Measurements from ENCODE around the gene SEPTIN7. TPM values are rescaled to one million over a fixed set of nuclear protein-coding genes. Genes with fewer than 3 reads are reported as not detected.

The SEPTIN7 gene
- total RNA-seq, 1 experiment from 2014 or later, result 295 TPM

DNA sequence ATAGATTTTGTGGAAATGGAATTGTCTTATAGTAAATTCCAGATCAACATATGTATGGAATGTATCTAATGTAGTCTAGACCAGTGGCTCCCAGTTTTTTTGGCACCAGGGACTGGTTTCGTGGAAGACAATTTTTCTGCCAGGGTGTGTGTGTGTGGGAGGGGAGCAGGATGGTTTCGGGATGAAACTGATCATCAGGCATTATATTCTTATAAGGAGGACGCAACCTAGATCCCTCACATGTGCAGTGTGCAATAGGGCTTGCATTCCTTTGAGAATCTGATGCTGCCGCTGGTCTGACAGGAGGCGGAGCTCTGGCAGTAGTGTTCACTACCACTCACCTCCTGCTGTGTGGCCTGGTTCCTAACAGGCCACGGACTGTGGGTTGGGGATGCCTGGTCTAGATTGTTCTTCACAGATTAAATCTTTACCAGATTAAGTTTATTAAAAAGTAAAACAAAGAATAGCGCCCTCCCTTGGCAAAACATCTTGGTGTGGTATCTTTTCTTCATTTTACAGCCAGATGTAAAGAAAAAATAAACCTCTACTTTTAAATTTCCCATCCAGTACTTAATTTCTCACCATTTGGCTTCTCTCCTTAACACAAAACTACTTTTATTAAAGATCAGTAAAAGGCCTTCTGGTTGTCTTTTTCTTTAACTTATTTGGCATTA lies 48.4 kb downstream of the SEPTIN7 start:
- POLR2A ChIA-PET (ENCODE audit: low non-redundant PET), result no interaction called here
- intact Hi-C loops (cut with micrococcal nuclease; ENCODE audit: unreplicated experiment), result no loop called here

DNA sequence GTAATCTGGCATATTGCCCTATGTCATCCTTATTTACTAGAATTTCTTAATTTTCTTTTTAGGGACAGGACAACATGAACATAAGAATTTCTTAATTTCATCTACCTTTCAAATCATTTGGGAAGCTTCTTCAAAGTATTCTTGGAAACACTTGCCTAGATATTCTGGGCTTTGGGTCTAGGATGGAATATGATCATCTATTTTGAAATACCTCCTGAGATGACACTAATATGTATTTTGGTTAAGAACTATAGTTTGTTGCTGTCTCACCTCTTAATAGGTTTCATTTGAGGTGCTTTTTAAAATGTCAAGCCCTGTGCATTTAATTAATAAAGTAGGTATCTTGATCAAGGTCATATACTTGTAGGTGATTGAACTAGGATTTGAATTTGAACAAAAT lies 49.1 kb downstream of the SEPTIN7 start:
- POLR2A ChIA-PET (ENCODE audit: low non-redundant PET), result no interaction called here
- H3K9me3 ChIP-seq (ENCODE audit: low read depth, low read length, poor library complexity, severe bottlenecking), result no peaks in the 10 kb centered on the region

More for the DNA sequence above, 48.4 kb downstream of the SEPTIN7 start:
- Histone ChIP-seq H3K27me3 (replicated peaks; ENCODE audit: insufficient read depth, low read depth, low read length, poor library complexity) (no peaks in the 10 kb centered on the region), H3K4me3 (ENCODE audit: low read depth, low read length, poor library complexity, severe bottlenecking) (no peak overlapping the region), H3K36me3 (ENCODE audit: insufficient read depth, low read length, poor library complexity, severe bottlenecking) (no peaks in the 10 kb centered on the region), H3K9me3 (ENCODE audit: low read depth, low read length, poor library complexity, severe bottlenecking) (no peaks in the 10 kb centered on the region), H3K4me1 (ENCODE audit: insufficient read depth, low read length, poor library complexity, severe bottlenecking) (peaks cover 24% of the 10 kb centered on the region), H3K27ac (ENCODE audit: low read depth, low read length, poor library complexity, severe bottlenecking) (no peak overlapping the region)
- no TSS peak for BruUV-seq (replicated peaks)
- CTCF ChIA-PET, result no interaction called here
- peak; percentile 29 for DNase-seq (ENCODE audit: low spot score)
- TF ChIP-seq, protein P1, sequence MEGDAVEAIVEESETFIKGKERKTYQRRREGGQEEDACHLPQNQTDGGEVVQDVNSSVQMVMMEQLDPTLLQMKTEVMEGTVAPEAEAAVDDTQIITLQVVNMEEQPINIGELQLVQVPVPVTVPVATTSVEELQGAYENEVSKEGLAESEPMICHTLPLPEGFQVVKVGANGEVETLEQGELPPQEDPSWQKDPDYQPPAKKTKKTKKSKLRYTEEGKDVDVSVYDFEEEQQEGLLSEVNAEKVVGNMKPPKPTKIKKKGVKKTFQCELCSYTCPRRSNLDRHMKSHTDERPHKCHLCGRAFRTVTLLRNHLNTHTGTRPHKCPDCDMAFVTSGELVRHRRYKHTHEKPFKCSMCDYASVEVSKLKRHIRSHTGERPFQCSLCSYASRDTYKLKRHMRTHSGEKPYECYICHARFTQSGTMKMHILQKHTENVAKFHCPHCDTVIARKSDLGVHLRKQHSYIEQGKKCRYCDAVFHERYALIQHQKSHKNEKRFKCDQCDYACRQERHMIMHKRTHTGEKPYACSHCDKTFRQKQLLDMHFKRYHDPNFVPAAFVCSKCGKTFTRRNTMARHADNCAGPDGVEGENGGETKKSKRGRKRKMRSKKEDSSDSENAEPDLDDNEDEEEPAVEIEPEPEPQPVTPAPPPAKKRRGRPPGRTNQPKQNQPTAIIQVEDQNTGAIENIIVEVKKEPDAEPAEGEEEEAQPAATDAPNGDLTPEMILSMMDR (conservative IDR thresholded peaks at IDR 0.05; ENCODE audit: low read depth, low read length), result no peak; the same call in 1 of the 2 replicates
- no peak for TF ChIP-seq EZH2 (IDR thresholded peaks at IDR 0.05; ENCODE audit: borderline replicate concordance, low read depth, low read length, poor library complexity, severe bottlenecking)

More for the DNA sequence above, 49.1 kb downstream of the SEPTIN7 start:
- Histone ChIP-seq H3K27ac (ENCODE audit: low read depth, low read length, poor library complexity, severe bottlenecking) (no peak overlapping the region), H3K4me3 (ENCODE audit: low read depth, low read length, poor library complexity, severe bottlenecking) (no peak overlapping the region), H3K4me1 (ENCODE audit: insufficient read depth, low read length, poor library complexity, severe bottlenecking) (peaks cover 24% of the 10 kb centered on the region), H3K27me3 (replicated peaks; ENCODE audit: insufficient read depth, low read depth, low read length, poor library complexity) (no peaks in the 10 kb centered on the region), H3K36me3 (ENCODE audit: insufficient read depth, low read length, poor library complexity, severe bottlenecking) (no peaks in the 10 kb centered on the region)
- BruUV-seq (replicated peaks), result no TSS peak
- intact Hi-C loops (cut with micrococcal nuclease; ENCODE audit: unreplicated experiment), result no loop called here
- TF ChIP-seq, protein P1 (conservative IDR thresholded peaks at IDR 0.05; ENCODE audit: low read depth, low read length), result no peak
- no peak for TF ChIP-seq EZH2 (IDR thresholded peaks at IDR 0.05; ENCODE audit: borderline replicate concordance, low read depth, low read length, poor library complexity, severe bottlenecking)
- DNase-seq (ENCODE audit: low spot score), result no peak
- CTCF ChIA-PET, result no interaction called here

Other genes with a start within 250 kb of the SEPTIN7 start
- gene HERPUD2, start 105.9 kb upstream of the SEPTIN7 start, total RNA-seq (2021), result 23.1 and 23.3 TPM in 2 replicates

Data from A673 (cell line).